GM12878 (cell line): ENCODE measurements around the gene ZC3H12D. TPM values are rescaled to one million over a fixed set of nuclear protein-coding genes. Genes with fewer than 3 reads are reported as not detected.

Source experiments
- CHD2 ChIP-seq: IDR thresholded peaks from 2 replicates; pipeline ENCODE4 v1.6.1; 2011; ENCODE audit warnings: low read depth, low read length, improper control_type of control experiment, borderline replicate concordance
- E4F1 ChIP-seq: fragments of 450-650 bp; IDR thresholded peaks from 2 replicates; pipeline ENCODE4 v1.6.1; 2018; ENCODE audit warnings: borderline replicate concordance, mild to moderate bottlenecking; ENCODE audit not compliant: partially characterized antibody
- NFXL1 ChIP-seq: fragments of 450-650 bp; IDR thresholded peaks from 2 replicates; pipeline ENCODE4 v1.6.1; 2017; ENCODE audit warnings: antibody characterized with exemption, mild to moderate bottlenecking, borderline replicate concordance
- PKNOX1 ChIP-seq: fragments of 450-650 bp; IDR thresholded peaks from 2 replicates; pipeline ENCODE4 v1.6.1; 2016; ENCODE audit warnings: mild to moderate bottlenecking
- REST ChIP-seq: IDR thresholded peaks from 2 replicates; pipeline ENCODE4 v1.6.1; 2012; ENCODE audit warnings: mild to moderate bottlenecking, low read depth, low read length
- ZNF687 ChIP-seq: fragments of 450-650 bp; IDR thresholded peaks from 2 replicates; pipeline ENCODE4 v1.6.1; 2017; ENCODE audit warnings: mild to moderate bottlenecking, moderate library complexity
- ZSCAN29 ChIP-seq: fragments of 450-650 bp; IDR thresholded peaks from 2 replicates; pipeline ENCODE4 v1.6.1; 2017; ENCODE audit warnings: mild to moderate bottlenecking, moderate library complexity
- ZZZ3 ChIP-seq: IDR thresholded peaks from 2 replicates; pipeline ENCODE4 v1.6.1; 2011; ENCODE audit warnings: low read depth; ENCODE audit not compliant: control insufficient read depth, insufficient read length
- polyA plus RNA-seq, 11 experiments: library from polyadenylated mRNA; depleted of rRNA in 4 of 11; unstranded in 6 of 11; stranded (reverse) in 5 of 11; fragments of >200 nt; fragmentation: Nextera tagmentation in 4 of 11; fragmentation: Illumina TruSeq in 1 of 11; extraction: Ambion mirVana in 4 of 11; extraction: Trizol in 1 of 11; gene quantifications; 1 replicate in 1 of 11; 2 replicates in 10 of 11; pipeline versions ENCODE4 v1.2.1 to v1.2.3, GENCODE V29; 2011 to 2016; ENCODE audit warnings: inconsistent platforms in 2 of 11, missing spikeins in 2 of 11, low read depth in 1 of 11
- total RNA-seq, 4 experiments: library from RNA; depleted of rRNA in 3 of 4; stranded (reverse); fragments of >200 nt in 3 of 4; fragmentation: Illumina TruSeq in 1 of 4; extraction: Trizol in 1 of 4; gene quantifications; 2 replicates each; pipeline versions ENCODE4 v1.2.1 to v1.2.3, GENCODE V29; 2013 to 2021

Gene ZC3H12D
- total and polyA plus RNA-seq, 10 of the 15 experiments (the other 5 are each of a cell fraction or from before 2014, with no cell fraction given) = 1.4 to 29.7 (median 8.8) TPM

GRCh38 chr6:149410557-149410956 is 74.3 kb downstream of the ZC3H12D start (continued):
- TF ChIP-seq ZNF687 = no peak
- TF ChIP-seq PKNOX1 = no peak
- TF ChIP-seq ZZZ3 = no peak
- TF ChIP-seq NFXL1 = no peak
- TF ChIP-seq E4F1 = no peak
- no peak for TF ChIP-seq CHD2
- no peak for TF ChIP-seq ZSCAN29
- TF ChIP-seq REST = no peak
